HEK293 (cell line): ENCODE results near the gene ZAP70.

Experiments
- CTCF ChIP-seq: fragments of 450-650 bp; formaldehyde crosslinking; IDR thresholded peaks from 2 replicates; pipeline ENCODE4 v1.5.1; 2016; ENCODE audit warnings: missing biosample characterization, missing genetic modification characterization
- YY1 ChIP-seq: fragments of 450-650 bp; formaldehyde crosslinking; IDR thresholded peaks from 2 replicates; pipeline ENCODE4 v1.5.1; 2018; ENCODE audit warnings: missing biosample characterization, missing genetic modification characterization
- ZBTB44 ChIP-seq: fragments of 450-650 bp; IDR thresholded peaks from 2 replicates; pipeline ENCODE4 v1.5.1; 2018; ENCODE audit warnings: missing biosample characterization, mild to moderate bottlenecking, missing genetic modification characterization
- ZNF274 ChIP-seq, 2 experiments: fragments of 200-500 bp in 1 of 2; fragments of 450-650 bp in 1 of 2; sonication (Bioruptor generic) in 1 of 2; formaldehyde crosslinking in 1 of 2; IDR thresholded peaks; 2 replicates each; pipeline versions ENCODE4 v1.5.1 to v1.6.1; 2014 to 2016; ENCODE audit warnings: borderline replicate concordance in 1 of 2, inconsistent platforms in 1 of 2, low read length in 1 of 2, missing biosample characterization in 1 of 2, missing genetic modification characterization in 1 of 2
- ZNF350 ChIP-seq: fragments of 450-650 bp; formaldehyde crosslinking; IDR thresholded peaks from 2 replicates; pipeline ENCODE4 v1.5.0; 2017; ENCODE audit warnings: missing biosample characterization, mild to moderate bottlenecking, missing genetic modification characterization
- ZNF426 ChIP-seq: fragments of 450-650 bp; formaldehyde crosslinking; IDR thresholded peaks from 2 replicates; pipeline ENCODE4 v1.5.1; 2017; ENCODE audit warnings: missing biosample characterization, missing genetic modification characterization, mild to moderate bottlenecking, inconsistent platforms, moderate library complexity
- ZNF518A ChIP-seq: fragments of 450-650 bp; formaldehyde crosslinking; conservative IDR thresholded peaks from 2 replicates; pipeline ENCODE4 v1.5.1; 2016; ENCODE audit warnings: low read depth, missing biosample characterization, missing genetic modification characterization
- TF ChIP-seq, protein P1 (sequence below): fragments of 450-650 bp; formaldehyde crosslinking; conservative IDR thresholded peaks from 2 replicates; pipeline ENCODE4 v1.5.1; 2016; ENCODE audit warnings: low read depth, missing biosample characterization, missing genetic modification characterization

DNA sequence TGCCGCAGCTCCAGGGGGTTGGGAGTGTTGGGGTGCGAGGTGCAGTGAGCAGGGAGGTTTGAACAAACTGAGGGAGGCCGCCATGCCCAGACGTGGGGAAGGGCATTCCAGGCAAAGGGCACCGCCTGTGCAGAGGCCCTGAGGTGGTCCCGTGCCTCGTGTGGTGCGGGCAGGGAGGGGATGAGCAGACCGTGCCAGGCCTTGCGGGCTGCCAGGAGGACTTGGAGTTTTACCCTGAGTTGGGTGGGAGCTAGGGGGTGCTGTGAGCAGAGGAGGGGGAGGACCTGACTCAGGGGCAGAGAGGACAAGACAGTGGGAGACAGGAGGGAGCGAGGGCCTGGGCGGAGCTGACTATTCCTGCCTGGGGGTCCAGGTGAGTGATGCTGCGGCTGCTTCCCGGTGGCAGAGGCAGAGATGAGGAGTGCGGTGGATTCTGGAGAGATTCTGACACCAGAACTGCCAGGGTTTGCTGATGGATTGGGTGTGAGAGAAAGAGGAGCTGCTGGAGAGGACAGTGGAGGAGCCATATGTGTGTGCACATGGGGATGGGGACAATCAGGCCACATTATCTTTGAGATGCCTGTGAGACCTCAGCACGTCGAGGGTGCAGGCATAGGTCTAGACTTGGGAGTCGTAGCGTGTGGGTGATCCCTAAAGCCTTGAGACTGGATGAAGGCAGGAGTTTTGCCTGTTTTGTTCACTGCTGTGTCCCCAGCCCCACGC is 23.4 kb downstream of the ZAP70 start:
- TF ChIP-seq ZNF274 (IDR thresholded peaks at IDR 0.05; ENCODE audit: low read length) (no peak), ZNF274 (tag by site-specific recombination; IDR thresholded peaks at IDR 0.05; ENCODE audit: borderline replicate concordance) (no peak), YY1 (tag by site-specific recombination) (no peak), ZNF518A (tag by site-specific recombination) (no peak), ZNF350 (tag by site-specific recombination) (no peak), ZNF426 (tag by site-specific recombination) (no peak), ZBTB44 (tag by site-specific recombination) (no peak), CTCF (tag by site-specific recombination) (no peak)
- TF ChIP-seq, protein P1, sequence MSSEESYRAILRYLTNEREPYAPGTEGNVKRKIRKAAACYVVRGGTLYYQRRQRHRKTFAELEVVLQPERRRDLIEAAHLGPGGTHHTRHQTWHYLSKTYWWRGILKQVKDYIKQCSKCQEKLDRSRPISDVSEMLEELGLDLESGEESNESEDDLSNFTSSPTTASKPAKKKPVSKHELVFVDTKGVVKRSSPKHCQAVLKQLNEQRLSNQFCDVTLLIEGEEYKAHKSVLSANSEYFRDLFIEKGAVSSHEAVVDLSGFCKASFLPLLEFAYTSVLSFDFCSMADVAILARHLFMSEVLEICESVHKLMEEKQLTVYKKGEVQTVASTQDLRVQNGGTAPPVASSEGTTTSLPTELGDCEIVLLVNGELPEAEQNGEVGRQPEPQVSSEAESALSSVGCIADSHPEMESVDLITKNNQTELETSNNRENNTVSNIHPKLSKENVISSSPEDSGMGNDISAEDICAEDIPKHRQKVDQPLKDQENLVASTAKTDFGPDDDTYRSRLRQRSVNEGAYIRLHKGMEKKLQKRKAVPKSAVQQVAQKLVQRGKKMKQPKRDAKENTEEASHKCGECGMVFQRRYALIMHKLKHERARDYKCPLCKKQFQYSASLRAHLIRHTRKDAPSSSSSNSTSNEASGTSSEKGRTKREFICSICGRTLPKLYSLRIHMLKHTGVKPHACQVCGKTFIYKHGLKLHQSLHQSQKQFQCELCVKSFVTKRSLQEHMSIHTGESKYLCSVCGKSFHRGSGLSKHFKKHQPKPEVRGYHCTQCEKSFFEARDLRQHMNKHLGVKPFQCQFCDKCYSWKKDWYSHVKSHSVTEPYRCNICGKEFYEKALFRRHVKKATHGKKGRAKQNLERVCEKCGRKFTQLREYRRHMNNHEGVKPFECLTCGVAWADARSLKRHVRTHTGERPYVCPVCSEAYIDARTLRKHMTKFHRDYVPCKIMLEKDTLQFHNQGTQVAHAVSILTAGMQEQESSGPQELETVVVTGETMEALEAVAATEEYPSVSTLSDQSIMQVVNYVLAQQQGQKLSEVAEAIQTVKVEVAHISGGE (tag by site-specific recombination): no peak
